Endothelial cell of umbilical vein (primary cell): ENCODE results near the gene FNIP1.

Experiments
- CTCF ChIP-seq, 2 donors: IDR thresholded peaks; 1 replicate in 1 of 2; 2 replicates in 1 of 2; pipeline ENCODE4 v1.5.1; 2011; ENCODE audit warnings: low read length in 2 of 2, mild to moderate bottlenecking in 2 of 2, moderate library complexity in 2 of 2, control low read depth in 1 of 2, inconsistent platforms in 1 of 2, low read depth in 1 of 2; ENCODE audit not compliant: insufficient read depth in 1 of 2; ENCODE audit errors: extremely low read depth in 1 of 2
- POLR2AphosphoS5 ChIP-seq: IDR thresholded peaks from 2 replicates; pipeline ENCODE4 v1.6.1; 2012; ENCODE audit warnings: low read depth, mild to moderate bottlenecking, control low read depth, low read length, moderate library complexity; ENCODE audit not compliant: insufficient read depth

- TF ChIP-seq CTCF (IDR thresholded peaks at IDR 0.05; ENCODE audit: extremely low read depth in 1 of 2, insufficient read depth in 1 of 2, low read depth in 1 of 2, low read length in 2 of 2) (no peak), POLR2AphosphoS5 (no peak)
Measured at GRCh38 chr5:131605086-131605485, 191.7 kb downstream of the FNIP1 start.
